GM18858 (cell line): ENCODE results near the gene ENOX1.
"Not testable (repeated sequence)": the region's sequence is repeated elsewhere in the genome, so short reads cannot be mapped to it uniquely, and the experiment has no call there.

Source experiments
- ATAC-seq: cut with Tn5 transposase; IDR thresholded peaks from one replicate; pipeline ENCODE4 v1.9.1; 2021; ENCODE audit not compliant: unreplicated experiment

ENOX1 gene

GRCh38 chr13:43786766-43787517 is at the start of gene ENOX1:
Gene ENOX1 (minus strand): TSS chr13:43786972.
- ATAC-seq, result no peak

DNA sequence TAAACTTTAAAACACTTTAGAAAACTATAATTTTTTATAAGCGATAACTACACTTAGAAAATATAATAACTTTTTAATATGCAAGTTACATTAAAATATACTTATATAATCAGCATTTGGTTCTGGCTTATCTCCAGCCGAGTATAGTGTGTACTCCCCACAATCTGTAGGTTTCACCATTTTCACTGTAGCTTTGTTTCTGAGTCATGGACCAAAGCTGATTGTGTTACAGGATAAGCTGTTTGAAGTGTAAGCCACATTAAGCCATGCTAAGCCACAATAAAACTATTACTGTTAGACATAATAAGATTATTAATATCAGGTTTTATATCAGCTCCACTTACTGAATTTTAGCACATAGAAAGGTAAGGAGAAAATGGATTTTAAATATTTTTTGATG is 48.9 kb upstream of the ENOX1 start:
- no peak for ATAC-seq

DNA sequence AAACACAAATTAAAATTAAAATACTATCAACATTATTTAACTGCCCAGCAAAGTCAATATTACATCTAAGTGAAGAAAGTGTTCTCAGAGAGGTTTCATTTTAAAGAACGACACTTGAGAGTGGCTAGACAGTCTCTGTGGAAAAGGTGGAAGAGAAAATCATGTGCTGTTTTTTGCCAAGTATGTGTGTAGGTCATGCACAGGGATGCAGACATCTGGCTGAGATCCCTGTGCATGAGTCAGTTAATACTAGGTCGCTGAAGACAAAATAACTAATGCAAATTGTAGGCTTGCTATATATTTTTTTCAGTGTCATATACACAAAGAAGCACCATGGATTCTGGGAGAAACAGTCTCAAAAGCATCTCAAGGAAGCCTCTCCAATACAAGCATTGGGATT is 44.3 kb upstream of the ENOX1 start:
- no peak for ATAC-seq

DNA sequence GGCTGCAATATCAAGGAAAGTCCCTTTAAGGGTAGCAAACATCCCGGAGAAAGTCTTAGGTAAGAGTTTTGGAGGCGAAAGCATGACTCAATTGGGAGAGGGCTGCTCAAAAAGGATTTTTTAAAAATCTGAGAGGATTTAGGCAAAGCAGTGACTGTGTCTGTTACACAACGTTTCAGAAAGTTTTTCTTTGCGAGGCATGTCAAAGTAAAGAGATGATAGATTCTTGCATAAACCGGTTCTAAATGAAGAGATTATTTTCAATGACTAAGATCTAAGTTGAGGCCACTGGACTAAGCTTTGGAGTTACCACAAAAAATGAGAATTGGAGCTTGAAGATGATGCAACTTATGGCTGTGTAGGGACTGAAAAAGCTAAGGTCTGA is 43.7 kb upstream of the ENOX1 start:
- no peak for ATAC-seq

DNA sequence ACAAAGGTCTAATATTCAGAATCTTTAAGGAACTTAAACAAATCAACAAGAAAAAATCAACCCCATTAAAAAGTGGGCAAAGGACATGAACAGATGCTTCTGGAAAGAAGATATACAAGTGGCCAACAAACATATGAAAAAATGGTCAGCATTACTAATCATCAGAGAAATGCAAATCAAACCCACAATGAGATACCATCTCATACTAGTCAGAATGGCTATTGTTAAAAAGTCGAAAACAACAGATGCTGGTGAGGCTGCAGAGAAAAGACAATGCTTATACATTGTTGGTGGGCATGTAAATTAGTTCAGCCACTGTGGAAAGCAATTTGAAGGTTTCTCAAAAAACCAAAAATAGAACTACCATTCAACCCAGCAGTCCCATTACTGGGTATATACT is 37.9 kb upstream of the ENOX1 start:
- ATAC-seq, result not testable (repeated sequence)

DNA sequence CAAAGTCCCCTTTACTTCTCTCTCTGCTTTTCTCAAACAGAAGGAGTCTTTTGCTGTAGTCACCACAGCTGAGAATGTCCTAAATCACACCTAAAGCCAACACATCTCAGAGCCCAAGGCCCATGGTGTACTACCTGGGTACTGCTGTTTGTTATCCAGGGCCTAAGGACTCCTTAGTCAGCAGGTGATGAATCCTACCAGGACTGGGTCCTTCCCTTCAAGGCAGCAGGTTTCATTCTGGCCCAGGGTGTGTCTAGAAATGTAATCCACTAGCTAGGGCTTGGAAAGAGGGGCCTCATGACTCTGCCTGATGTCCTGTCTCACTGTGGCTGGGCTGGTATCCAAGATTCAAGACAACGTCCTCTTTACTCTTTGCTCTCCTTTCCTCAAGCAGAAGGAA is 36.2 kb upstream of the ENOX1 start:
- ATAC-seq, result no peak

GRCh38 chr13:43816401-43816889 is 29.7 kb upstream of the ENOX1 start:
- ATAC-seq, result no peak

- ATAC-seq, result no peak
These were observed 28.4 kb upstream of the ENOX1 start for GRCh38 chr13:43815204-43815603.

DNA sequence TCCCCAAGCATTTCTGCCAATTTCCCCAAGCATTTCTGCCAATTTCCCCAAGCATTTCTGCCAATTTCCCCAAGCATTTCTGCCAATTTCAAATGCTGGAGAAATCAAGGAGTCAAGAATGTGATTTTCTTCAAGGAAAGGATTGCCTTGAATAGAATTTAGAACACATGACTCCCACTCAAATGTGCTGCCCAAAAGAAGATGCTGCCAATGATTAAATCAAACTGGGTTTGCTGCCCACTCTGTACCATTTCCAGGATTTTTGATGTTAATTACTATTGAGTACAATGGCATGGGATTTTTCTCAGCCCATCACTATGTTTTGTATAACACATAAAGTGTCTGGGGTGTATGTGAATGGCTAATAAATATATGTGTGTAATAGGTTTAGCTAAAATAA is 21.9 kb upstream of the ENOX1 start:
- no peak for ATAC-seq

DNA sequence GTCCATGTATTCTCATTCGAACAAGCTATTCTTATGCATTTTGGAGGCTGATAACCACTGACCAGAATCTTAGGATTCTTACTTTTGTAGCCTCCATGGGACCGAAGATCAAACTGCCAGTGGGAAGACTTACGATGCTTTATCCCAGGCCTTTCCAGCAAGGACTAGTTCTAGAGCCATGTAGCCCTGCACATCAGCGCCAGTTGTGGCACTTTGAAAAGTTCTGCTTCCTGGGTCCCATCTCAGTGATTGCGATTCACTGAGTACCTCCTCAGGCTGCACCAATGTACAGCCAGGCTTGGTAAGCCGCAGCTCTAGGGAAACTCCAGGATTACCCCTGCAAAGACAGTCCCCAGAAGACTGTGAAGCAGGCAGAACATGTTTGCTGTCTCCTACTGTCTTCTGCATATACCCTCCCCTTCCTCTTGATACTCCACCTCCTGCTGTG is 18.9 kb upstream of the ENOX1 start:
- ATAC-seq, result no peak

DNA sequence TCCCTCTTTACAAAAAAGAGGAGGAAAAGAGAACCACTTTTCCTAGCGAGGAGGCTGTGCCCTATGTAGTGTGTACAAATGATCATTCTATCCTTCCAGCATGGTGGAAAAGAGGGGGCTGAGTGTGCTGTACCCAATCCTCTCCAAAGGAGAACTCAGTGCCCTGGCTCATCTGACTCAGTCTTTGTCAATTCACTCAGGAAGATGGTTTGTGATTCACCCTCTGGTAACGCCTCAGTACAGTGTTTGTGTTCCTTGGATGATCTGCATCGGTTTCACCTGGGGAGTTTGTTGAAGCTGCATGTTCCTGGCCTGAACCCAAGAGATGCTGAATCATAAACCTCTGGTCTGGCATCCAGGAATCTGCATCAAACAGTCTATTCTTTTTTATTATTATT is 18.3 kb upstream of the ENOX1 start:
- no peak for ATAC-seq

DNA sequence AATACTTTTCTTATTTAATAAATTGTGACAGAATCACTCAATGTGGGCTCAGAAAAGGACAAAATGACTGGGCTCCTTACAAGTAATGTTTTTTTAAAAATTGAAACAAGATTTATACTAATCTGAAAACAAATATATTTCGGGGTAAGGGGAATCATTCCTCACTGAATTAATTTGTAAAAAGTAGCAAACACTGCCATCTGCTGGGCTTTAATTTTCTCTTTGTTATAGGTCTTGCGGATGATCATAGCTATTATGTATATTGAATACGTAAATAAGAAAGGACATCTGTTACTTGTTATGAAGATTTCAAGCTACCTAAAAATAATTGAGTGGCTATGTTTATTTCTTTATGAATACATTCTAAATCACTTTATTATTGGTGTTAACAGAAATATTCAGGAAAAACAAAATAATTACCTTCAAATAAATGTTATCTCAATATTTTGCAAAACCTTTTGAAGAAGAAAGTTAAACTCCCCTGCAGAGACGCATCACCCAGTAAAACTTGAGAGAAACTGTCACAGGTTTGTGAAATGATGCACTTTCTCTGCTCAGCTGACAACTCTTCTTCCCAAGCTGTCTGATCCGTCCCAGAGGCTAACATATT is 17.8 kb upstream of the ENOX1 start:
- no peak for ATAC-seq

DNA sequence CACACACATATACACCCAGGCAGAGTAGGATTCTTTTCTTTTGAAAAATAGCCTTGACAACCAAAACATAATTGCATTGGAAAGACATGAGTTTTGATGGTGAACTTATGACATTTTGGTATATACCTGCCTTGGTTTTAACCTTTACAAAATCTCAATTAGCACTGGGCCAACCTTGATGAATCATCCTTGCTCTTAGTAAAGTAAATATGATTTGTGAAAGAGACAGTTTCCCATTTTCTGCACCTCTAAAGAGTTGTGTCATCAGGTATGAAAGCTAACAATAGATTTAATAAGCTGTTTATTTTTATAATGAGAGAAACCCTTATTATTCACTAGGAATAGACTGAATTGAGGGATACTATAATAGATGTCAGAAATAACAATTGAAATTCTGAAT is 15.7 kb upstream of the ENOX1 start:
- no peak for ATAC-seq

DNA sequence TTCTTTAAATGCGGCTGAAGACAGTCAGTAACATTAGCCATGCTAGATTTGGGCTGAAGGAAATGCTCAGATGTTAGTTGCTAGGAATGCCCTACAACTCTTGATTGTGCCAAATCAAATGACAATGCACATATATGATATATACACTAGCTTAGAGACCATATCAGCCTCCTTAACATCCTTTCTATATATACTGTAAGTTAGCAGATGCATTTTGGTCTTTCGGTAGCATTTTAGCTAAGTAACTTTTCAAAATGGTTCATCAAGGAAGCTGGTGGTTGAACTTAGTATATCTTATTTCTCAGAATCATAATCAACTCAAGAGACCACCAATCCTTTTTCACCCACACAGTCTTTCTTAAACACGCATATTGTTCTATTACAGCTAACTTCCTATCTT is 14.1 kb upstream of the ENOX1 start:
- ATAC-seq, result no peak

- ATAC-seq, result no peak
These were observed 12.4 kb upstream of the ENOX1 start for GRCh38 chr13:43799191-43799590.

DNA sequence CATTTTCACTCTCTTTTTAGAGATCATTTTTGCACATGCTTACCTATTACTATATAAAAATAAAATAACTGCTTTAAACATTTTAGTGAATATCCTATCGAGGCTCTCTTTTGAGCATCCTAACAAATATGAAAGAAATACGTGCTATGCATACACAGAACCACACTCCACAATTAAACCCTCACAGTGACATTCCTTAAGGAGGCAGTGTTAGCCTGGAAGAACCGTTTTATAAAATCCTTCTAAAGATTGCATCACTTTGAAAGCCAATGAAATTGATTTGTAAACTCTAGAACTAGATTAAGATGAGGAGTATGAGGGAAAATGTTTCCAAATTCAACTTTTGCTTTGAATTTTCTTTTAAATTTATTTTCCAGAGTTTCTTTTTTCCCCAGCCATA is 11.1 kb upstream of the ENOX1 start:
- ATAC-seq, result no peak

GRCh38 chr13:43797159-43797558 is 10.4 kb upstream of the ENOX1 start:
- no peak for ATAC-seq

GRCh38 chr13:43794416-43794815 is 7.6 kb upstream of the ENOX1 start:
- no peak for ATAC-seq

GRCh38 chr13:43792076-43792881 is 5.5 kb upstream of the ENOX1 start:
- ATAC-seq, result no peak

DNA sequence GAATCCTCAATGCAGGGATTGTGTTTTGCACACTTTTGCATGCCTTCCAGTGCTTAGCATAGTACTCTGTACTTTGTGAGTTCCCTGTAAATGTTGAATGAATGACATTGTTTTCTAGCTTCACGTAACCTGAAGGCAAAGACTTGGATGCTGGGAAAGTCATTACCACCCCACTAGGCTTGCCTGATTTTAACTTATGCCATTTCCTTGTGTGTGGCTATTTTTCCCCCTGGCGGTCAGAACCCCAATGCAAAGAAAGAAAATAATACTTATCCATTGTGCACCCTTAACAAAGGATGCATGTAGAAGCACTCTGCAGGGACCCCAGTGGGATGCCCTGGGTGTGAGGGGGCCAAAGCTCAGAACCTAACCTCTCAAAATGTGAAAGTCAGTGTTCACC is 1.2 kb upstream of the ENOX1 start:
- ATAC-seq, result no peak

DNA sequence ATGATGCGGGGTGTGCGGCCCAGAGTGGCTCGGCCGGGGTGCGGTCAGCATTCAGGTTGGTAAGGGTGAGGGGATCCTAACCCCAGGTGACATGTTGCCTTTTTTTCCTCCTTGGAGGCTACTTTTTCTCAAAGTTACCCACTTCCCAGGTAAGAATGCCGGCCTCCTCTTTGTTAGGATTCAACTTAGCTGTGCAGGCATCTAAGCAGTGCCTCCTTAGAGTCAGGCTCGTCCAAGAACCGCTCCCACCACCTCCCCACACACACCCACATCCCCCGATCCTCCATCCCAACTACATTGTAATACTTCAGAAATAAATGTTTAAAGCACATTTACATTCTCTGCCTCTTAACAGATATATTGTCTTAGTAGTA is 733 bp upstream of the ENOX1 start:
- ATAC-seq, result no peak

DNA sequence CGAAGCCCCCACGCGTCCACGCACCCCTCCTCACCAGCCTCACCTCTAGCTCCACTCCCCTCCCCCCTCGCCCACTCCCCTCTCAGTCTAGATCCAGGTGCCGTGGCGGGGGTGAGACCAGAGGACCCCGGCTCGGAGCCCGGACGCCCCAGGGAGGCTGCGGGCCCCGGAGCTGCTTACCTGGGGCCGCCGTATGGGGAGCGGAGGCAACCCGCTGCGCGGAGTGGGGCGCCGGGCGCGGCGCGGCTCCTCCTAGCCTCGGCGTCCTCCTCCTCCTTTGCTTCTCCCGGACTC is 353 bp downstream of the ENOX1 start:
- ATAC-seq, result no peak
